Measurements from ENCODE around the gene MAN1A1.

MAN1A1 gene

DNA sequence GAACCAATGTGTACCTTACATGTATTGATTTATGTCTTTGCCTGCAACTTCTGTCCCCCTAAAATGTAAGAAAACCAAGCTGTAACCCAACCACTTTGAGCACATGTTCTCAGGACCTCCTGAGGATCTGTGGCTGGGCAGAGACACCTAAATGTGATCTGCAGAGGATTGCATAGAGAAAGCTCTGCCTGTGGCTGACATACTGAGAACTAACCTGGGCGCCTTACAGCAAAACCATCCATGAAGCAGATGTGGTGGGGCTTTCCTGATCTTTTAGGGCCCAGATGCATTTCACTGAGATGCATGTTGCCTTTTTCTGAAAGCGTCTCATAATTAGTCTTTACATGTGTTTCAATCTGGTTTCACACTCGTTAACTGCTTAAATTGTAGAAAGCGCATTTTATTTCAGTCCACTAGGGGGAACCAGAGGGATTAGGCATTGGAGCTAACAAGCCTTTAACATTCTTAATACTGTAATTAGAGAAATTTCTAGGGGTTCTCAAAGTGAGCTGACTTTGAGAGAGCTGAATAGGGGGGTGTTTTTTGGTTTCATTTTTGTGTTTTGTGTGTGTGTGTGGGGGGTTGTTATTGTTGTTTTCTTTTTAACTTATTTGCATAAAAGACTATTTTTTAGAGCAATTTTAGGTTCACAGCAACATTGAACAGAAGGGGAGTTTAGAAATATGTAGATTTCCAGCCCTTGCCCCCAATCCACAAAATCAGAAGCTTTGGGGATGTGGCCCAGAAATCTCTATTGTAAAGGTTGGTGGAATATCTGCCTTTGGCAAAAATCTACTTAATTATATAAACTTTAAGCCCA, 220.2 kb downstream of the MAN1A1 start:
- Histone ChIP-seq H3K36me3 (ENCODE audit: control insufficient read depth, insufficient read depth, low read length) (no peaks in the 10 kb centered on the region), H3K9me3 (ENCODE audit: control insufficient read depth, low read length) (no peaks in the 10 kb centered on the region), H3K4me1 (ENCODE audit: control insufficient read depth, insufficient read depth, low read length, poor library complexity, severe bottlenecking) (no peaks in the 10 kb centered on the region), H3K27ac (ENCODE audit: insufficient read depth, low read length, poor library complexity, severe bottlenecking) (no peak overlapping the region), H3K27me3 (replicated peaks; ENCODE audit: control insufficient read depth, insufficient read depth, low read length, poor library complexity, severe bottlenecking) (no peaks in the 10 kb centered on the region), H3K4me3 (ENCODE audit: insufficient read depth, low read depth, low read length, poor library complexity, severe bottlenecking) (no peak overlapping the region)
- DNase-seq: no peak

GRCh38 chr6:119128252-119128912, 221.2 kb downstream of the MAN1A1 start:
- H3K4me3 ChIP-seq (ENCODE audit: insufficient read depth, low read depth, low read length, poor library complexity, severe bottlenecking): no peak overlapping the region
- H3K27ac ChIP-seq (ENCODE audit: insufficient read depth, low read length, poor library complexity, severe bottlenecking): no peak overlapping the region
- no peaks in the 10 kb centered on the region for H3K36me3 ChIP-seq (ENCODE audit: control insufficient read depth, insufficient read depth, low read length)
- DNase-seq: no peak
- no peaks in the 10 kb centered on the region for H3K27me3 ChIP-seq (replicated peaks; ENCODE audit: control insufficient read depth, insufficient read depth, low read length, poor library complexity, severe bottlenecking)
- H3K4me1 ChIP-seq (ENCODE audit: control insufficient read depth, insufficient read depth, low read length, poor library complexity, severe bottlenecking): no peaks in the 10 kb centered on the region
- no peaks in the 10 kb centered on the region for H3K9me3 ChIP-seq (ENCODE audit: control insufficient read depth, low read length)

- no peak for DNase-seq
- no peaks in the 10 kb centered on the region for H3K4me1 ChIP-seq (ENCODE audit: control insufficient read depth, insufficient read depth, low read length, poor library complexity, severe bottlenecking)
- no peak overlapping the region for H3K27ac ChIP-seq (ENCODE audit: insufficient read depth, low read length, poor library complexity, severe bottlenecking)
- H3K27me3 ChIP-seq (replicated peaks; ENCODE audit: control insufficient read depth, insufficient read depth, low read length, poor library complexity, severe bottlenecking): no peaks in the 10 kb centered on the region
- no peaks in the 10 kb centered on the region for H3K9me3 ChIP-seq (ENCODE audit: control insufficient read depth, low read length)
- no peaks in the 10 kb centered on the region for H3K36me3 ChIP-seq (ENCODE audit: control insufficient read depth, insufficient read depth, low read length)
- H3K4me3 ChIP-seq (ENCODE audit: insufficient read depth, low read depth, low read length, poor library complexity, severe bottlenecking): no peak overlapping the region
Observed at GRCh38 chr6:119127627-119128026, 221.9 kb downstream of the MAN1A1 start.

Data from effector memory CD4-positive, alpha-beta T cell (primary cell).